HepG2 (cell line): Measurements from ENCODE around the gene AKIRIN1. TPM values are rescaled to one million over a fixed set of nuclear protein-coding genes. Genes with fewer than 3 reads are reported as not detected.

Source experiments
- FOXP4 ChIP-seq: sonication (generic); formaldehyde crosslinking; IDR thresholded peaks from 2 replicates; pipeline ENCODE4 v1.4.0; 2020; ENCODE audit warnings: missing genetic modification reagents
- GPBP1L1 ChIP-seq: sonication (generic); formaldehyde crosslinking; IDR thresholded peaks from 2 replicates; pipeline ENCODE4 v1.5.0; 2020; ENCODE audit warnings: mild to moderate bottlenecking, missing genetic modification reagents
- MBD4 ChIP-seq: IDR thresholded peaks from 2 replicates; pipeline ENCODE4 v1.6.1; 2012; ENCODE audit warnings: low read length, inconsistent platforms, borderline replicate concordance
- ZBTB40 ChIP-seq, 2 experiments: fragments of 450-650 bp in 1 of 2; sonication (generic) in 1 of 2; formaldehyde crosslinking in 1 of 2; IDR thresholded peaks; 2 replicates each; pipeline versions ENCODE4 v1.6.1 to v1.8.0; 2016 to 2022; ENCODE audit warnings: antibody characterized with exemption in 1 of 2, mild to moderate bottlenecking in 1 of 2, missing genetic modification reagents in 1 of 2
- ZBTB8A ChIP-seq: sonication (generic); formaldehyde crosslinking; IDR thresholded peaks from 2 replicates; pipeline ENCODE4 v1.4.0; 2020; ENCODE audit warnings: mild to moderate bottlenecking, low read depth, missing genetic modification reagents, borderline replicate concordance
- ZNF101 ChIP-seq: sonication (generic); formaldehyde crosslinking; IDR thresholded peaks from 2 replicates; pipeline ENCODE4 v1.4.0; 2020; ENCODE audit warnings: mild to moderate bottlenecking, low read depth, missing genetic modification reagents, borderline replicate concordance
- ZNF329 ChIP-seq: sonication (generic); formaldehyde crosslinking; IDR thresholded peaks from 2 replicates; pipeline ENCODE4 v1.9.0; 2021; ENCODE audit warnings: low read depth, mild to moderate bottlenecking, missing genetic modification reagents
- ZNF703 ChIP-seq: sonication (generic); formaldehyde crosslinking; IDR thresholded peaks from 2 replicates; pipeline ENCODE4 v1.5.1; 2020; ENCODE audit warnings: missing genetic modification reagents, mild to moderate bottlenecking, moderate library complexity, borderline replicate concordance
- ZNF83 ChIP-seq: sonication (generic); formaldehyde crosslinking; IDR thresholded peaks from 2 replicates; pipeline ENCODE4 v1.4.0; 2020; ENCODE audit warnings: missing genetic modification reagents, mild to moderate bottlenecking, borderline replicate concordance
- polyA plus RNA-seq, 8 experiments: library from polyadenylated mRNA; depleted of rRNA in 3 of 8; stranded (reverse) in 7 of 8; unstranded in 1 of 8; fragments of >200 nt; fragmentation: Illumina TruSeq in 4 of 8; extraction: Trizol in 4 of 8; gene quantifications; 2 replicates each; pipeline versions ENCODE4 v1.2.1 to v1.2.3, GENCODE V29; 2011 to 2016; ENCODE audit warnings: low read depth in 4 of 8, missing spikeins in 1 of 8, mixed read lengths in 1 of 8; ENCODE audit not compliant: insufficient read depth in 1 of 8
- total RNA-seq, 5 experiments: library from RNA; depleted of rRNA; stranded (reverse); fragments of >200 nt; fragmentation: Illumina TruSeq; extraction: Trizol; gene quantifications; 2 replicates each; pipeline ENCODE4 v1.2.3, GENCODE V29; 2016; ENCODE audit warnings: low read depth in 1 of 5
- TF ChIP-seq, protein P1 (sequence below): sonication (generic); formaldehyde crosslinking; IDR thresholded peaks from 2 replicates; pipeline ENCODE4 v1.8.1; 2022; ENCODE audit warnings: low read depth, mild to moderate bottlenecking, missing genetic modification reagents

AKIRIN1 gene
- total and polyA plus RNA-seq, 2 of the 13 experiments (the other 11 are each of a cell fraction or from before 2014, with no cell fraction given) = 123 to 157 TPM

GRCh38 chr1:39016604-39017171 is 25.6 kb downstream of the AKIRIN1 start (continued):
- TF ChIP-seq ZNF329 (no peak), ZBTB8A (CRISPR knock-in tag) (no peak), ZNF83 (CRISPR knock-in tag) (no peak), ZNF703 (no peak), ZBTB40 (IDR thresholded peaks at IDR 0.05) (no peak), ZBTB40 (CRISPR knock-in tag; IDR thresholded peaks at IDR 0.05) (peak; percentile 43; the same call in 1 of the 2 replicates), ZNF101 (no peak), MBD4 (no peak), GPBP1L1 (CRISPR knock-in tag) (no peak), FOXP4 (CRISPR knock-in tag) (no peak)
- TF ChIP-seq, protein P1, sequence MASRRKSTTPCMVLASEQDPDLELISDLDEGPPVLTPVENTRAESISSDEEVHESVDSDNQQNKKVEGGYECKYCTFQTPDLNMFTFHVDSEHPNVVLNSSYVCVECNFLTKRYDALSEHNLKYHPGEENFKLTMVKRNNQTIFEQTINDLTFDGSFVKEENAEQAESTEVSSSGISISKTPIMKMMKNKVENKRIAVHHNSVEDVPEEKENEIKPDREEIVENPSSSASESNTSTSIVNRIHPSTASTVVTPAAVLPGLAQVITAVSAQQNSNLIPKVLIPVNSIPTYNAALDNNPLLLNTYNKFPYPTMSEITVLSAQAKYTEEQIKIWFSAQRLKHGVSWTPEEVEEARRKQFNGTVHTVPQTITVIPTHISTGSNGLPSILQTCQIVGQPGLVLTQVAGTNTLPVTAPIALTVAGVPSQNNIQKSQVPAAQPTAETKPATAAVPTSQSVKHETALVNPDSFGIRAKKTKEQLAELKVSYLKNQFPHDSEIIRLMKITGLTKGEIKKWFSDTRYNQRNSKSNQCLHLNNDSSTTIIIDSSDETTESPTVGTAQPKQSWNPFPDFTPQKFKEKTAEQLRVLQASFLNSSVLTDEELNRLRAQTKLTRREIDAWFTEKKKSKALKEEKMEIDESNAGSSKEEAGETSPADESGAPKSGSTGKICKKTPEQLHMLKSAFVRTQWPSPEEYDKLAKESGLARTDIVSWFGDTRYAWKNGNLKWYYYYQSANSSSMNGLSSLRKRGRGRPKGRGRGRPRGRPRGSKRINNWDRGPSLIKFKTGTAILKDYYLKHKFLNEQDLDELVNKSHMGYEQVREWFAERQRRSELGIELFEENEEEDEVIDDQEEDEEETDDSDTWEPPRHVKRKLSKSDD (CRISPR knock-in tag) = no peak
